Inflammatory macrophage treated with lipopolysaccharide for 4 hours (primary cell): Measurements from ENCODE around the gene TAF1C.
A peak's percentile ranks its signal among the peaks of the same experiment; 100 is the strongest.

Experiments used
- DNase-seq: peaks from one replicate; pipeline ENCODE4 v3.0.0-alpha.2; 2020

TAF1C gene

GRCh38 chr16:84153660-84154214 lies 33.1 kb downstream of the TAF1C start:
- DNase-seq: no peak

GRCh38 chr16:84150926-84151325 lies 35.9 kb downstream of the TAF1C start:
- DNase-seq: no peak

DNA sequence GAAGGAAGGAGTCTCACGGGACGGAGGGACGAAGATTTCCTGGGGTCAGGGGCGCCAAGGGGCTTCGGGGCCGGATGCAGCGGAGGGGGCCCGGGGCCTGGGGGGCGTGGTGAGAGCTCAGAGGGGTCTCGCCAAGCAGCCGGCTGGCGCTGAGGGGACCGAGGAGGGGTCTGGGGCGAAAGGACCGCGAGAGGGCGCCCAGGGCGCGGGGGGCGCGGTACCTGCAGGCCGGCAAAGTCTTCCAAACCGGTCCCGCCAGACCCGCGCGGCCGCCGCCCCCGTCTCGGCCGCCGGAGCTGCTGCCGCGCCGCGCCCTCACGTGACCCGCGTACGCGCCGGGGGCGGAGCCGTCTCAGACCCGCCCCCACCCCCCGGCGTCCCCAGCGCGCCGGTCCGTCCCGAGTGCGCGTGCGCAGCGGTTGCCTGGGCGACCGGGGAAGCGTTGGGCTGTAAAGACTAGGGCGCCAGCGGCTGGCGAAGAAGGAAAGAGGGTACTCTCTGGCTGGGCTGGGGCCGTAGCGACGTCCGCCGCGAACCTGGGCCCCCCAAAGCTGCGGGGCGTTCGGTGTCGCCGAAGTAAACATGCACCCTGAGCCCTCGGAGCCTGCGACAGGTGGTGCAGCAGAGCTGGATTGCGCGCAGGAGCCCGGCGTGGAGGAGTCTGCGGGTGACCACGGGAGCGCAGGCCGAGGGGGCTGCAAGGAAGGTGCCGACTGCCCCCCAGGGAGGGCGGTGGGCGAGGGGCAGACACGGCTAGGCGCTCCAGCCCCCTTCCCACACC lies 41.8 kb downstream of the TAF1C start, which contains the start of the genes DNAAF1 and HSDL1:
Gene DNAAF1, plus strand, starts transcription at position 450 of the 781 bp plus-strand sequence. Its CDS starts 133 bp downstream, at position 583.
Gene HSDL1, minus strand, starts transcription at position 319 of the 781 bp plus-strand sequence. CDS start 13,856 bp downstream, outside the sequence.
- DNase-seq: peak; percentile 91

- peak; percentile 7 for DNase-seq
These were observed 42.5 kb downstream of the TAF1C start for GRCh38 chr16:84144209-84144858.

GRCh38 chr16:84143784-84144199 lies 43.1 kb downstream of the TAF1C start:
- no peak for DNase-seq

DNA sequence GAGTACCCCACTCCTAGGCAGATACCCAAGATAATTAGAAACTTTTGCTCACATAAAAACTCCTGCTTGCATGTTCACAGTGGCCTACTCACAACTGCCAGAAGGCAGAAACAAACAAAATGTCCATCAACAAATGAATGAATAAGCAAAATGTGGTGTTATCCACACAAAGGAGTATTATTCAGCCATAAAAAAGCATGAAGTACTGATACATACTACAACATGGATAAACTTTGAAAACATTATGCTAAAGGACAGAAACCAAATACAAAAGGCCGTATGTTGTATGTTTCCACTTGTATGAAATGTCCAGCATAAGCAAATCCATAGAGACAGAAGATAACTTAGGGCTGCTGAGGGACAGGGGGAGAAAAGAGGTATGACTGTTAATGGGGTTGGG lies 43.8 kb downstream of the TAF1C start:
- no peak for DNase-seq

- no peak for DNase-seq
These were observed 45.6 kb downstream of the TAF1C start for GRCh38 chr16:84141143-84141670.

DNA sequence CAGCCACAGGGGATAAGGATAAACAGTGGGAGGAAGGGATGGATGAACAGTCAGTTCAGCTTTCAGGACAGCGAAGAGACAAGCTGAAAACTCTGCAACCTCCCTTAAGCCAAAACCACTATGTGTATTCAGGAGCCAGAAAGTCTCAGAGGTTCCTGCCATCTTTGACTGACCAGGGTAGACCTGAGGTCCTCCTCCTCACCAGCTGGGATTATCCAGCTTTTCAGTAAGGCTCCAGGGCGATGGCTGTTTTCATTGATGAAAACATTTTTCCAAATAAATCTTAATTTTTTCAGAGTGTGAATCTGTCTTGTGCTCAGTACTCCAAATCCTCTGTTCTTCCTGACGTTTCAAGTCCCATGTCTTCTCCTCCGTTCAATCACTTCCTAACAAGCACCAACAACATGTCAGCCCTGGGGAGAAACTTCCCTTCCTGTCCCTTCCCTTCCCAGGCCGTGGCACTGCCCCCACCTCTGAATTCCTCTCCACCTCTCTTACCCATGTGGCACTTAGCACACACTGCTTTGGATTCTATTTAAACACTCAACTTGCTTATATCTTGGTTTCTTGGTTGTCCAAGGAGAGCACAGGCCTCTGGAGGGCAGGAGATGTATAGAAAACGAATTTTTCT lies 47.1 kb downstream of the TAF1C start:
- DNase-seq: no peak

DNA sequence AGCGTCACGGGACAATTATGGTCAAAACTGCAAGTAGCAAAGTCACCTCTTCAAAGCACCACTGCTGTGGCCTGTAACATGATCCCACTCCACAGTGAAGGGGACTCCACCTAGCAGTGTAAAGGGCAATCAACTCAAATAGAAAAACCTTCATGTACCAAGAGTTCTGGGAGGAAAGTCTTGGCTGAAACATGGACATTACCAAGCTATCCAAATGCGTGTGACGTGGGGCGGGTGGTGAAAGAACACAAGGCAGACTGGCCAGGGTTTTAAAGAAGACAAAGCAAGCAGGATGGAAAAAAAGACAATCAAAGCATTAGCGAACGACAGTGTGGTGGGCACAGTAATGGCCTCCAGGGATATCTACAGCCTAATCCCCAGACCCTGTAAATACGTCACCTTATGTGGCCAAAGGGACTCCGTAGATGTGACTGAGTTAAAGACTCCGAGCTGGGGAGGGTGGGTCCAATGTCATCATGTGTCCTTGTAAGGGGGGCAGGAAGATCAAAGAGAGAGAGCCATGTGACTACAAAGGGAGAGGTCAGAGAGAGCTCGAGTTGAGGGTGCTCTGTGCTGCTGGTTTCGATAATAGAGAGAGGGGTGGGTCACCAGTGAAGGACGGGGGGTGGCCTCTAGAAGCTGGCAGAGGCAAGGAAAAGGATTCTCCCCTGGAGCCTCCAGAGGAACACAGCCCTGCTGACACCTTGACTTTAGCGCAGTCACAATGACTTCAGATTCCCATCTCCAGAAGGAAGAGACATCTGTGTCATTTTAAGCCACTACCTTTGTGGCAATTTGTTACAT lies 47.8 kb downstream of the TAF1C start:
- DNase-seq: no peak

DNA sequence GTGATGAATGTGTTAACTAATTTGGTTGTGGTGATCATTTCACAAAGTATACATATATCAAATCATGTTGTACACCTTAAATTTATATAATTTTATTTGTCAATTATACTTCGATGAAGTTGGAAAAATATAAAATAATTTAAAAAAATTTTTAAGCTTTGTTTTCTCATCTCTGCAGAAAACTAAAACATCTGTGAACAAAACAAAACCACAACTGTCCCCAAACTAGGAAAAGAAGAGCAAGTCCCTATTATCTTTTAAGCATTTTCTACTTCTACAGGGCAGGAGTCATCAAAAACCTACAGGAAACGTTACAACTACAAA lies 48.4 kb downstream of the TAF1C start:
- DNase-seq: no peak

- DNase-seq: no peak
These were observed 49.0 kb downstream of the TAF1C start for GRCh38 chr16:84137769-84138357.

- DNase-seq: no peak
These were observed 49.6 kb downstream of the TAF1C start for GRCh38 chr16:84137287-84137686.

GRCh38 chr16:84136331-84137125 lies 50.3 kb downstream of the TAF1C start:
- DNase-seq: no peak

DNA sequence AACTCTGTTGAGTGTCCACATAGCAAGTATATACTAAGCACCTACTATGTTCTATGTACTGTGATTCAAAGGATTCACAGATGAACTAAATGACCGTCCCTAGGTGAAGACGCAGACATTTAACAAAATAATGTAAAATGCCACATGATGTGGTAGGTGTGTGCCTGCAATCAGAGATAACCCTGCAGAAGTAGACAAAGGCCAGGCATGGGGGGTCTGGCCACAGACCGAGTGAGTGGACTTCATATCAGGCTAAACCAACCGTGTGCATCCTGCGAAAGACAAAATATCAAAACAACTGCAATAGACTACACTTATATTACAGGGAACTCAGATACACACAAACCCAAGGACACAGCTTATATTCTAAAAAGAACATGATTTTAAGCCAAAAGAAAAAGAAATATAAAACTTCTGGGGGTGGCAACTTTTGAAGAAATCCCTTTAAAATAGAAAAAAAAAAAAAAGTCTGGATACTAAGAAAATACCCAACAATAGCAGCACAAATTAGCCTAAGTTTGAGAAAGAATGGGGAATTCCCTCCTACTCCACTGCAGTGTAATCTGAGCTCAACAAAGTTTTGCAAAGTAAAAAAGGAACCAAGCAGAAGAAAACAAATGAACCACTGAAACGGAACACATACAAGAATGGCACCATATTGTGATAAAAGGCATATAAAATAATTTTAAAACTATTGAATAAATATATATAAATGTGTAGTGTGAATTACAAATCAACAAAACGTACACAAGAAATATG lies 54.2 kb downstream of the TAF1C start:
- peak; percentile 46 for DNase-seq

DNA sequence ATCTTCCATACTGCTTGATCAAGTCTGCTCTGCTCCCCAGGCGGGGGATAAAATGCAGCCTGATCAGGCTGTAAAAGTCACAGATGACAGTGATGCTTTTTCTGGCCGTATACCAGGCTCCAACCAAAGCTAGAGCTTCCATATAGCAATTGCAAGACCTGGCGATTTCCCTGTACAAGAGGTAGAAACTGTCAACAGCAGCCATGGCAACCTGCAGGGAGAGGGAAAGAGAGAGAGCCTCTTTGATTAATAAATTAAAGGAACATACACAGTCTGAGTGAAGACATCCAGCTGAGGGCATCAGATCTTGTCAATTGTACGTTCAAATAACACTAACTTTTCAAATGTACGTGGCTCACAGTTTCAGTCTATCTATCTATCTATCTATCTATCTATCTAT lies 55.7 kb downstream of the TAF1C start:
- no peak for DNase-seq
